SU-DHL-6 (cell line): Measurements from ENCODE around the gene PRODH2.

Experiments
- EZH2phosphoT487 ChIP-seq: fragments of 200-600 bp; sonication (generic), shearing (Covaris generic); conservative IDR thresholded peaks from 2 replicates; pipeline ENCODE4 v1.6.1; 2018; ENCODE audit warnings: mild to moderate bottlenecking, antibody characterized with exemption, low read length, moderate library complexity, mixed read lengths
- TF ChIP-seq, protein P1 (sequence below): fragments of 200-600 bp; sonication (generic); IDR thresholded peaks from one replicate; pipeline ENCODE4 v1.5.1; 2017; ENCODE audit warnings: antibody characterized with exemption, mild to moderate bottlenecking, low read length, moderate library complexity; ENCODE audit not compliant: insufficient read depth, poor library complexity, severe bottlenecking

DNA sequence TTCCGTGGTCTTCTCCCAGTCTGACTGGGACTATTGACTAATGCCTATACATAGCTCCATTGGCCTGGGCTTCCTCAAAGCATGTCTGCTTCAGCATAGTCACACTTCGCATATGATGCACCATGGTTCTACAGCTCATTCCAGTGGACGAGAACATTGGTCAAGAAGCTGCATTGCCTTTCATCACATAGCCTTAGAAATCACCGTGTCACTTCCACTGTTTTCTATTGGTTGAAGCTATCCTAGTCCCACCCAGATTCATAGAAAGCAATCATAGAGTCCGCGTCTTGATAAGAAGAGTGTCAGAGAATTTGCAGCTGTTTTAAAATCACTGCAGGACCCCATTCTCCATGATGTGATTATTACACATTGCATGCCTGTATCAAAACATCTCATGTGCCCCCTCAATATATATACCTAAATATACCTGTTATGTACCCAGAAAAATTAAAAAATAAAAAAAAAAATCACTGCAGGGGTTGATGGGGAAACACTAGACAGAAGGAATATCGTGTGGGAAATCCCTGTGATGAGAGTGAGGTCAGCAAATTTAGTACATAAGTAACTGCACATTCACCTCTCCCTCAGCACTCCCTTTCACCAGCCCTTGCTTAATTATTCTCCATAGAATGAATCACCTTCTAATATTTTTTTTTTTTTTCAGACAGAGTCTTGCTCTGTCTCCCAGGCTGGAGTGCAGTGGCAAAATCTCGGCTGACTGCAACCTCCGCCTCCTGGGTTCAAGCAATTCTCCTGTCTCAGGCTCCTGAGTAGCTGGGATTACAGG lies 39.4 kb downstream of the PRODH2 start:
- TF ChIP-seq, protein P1, sequence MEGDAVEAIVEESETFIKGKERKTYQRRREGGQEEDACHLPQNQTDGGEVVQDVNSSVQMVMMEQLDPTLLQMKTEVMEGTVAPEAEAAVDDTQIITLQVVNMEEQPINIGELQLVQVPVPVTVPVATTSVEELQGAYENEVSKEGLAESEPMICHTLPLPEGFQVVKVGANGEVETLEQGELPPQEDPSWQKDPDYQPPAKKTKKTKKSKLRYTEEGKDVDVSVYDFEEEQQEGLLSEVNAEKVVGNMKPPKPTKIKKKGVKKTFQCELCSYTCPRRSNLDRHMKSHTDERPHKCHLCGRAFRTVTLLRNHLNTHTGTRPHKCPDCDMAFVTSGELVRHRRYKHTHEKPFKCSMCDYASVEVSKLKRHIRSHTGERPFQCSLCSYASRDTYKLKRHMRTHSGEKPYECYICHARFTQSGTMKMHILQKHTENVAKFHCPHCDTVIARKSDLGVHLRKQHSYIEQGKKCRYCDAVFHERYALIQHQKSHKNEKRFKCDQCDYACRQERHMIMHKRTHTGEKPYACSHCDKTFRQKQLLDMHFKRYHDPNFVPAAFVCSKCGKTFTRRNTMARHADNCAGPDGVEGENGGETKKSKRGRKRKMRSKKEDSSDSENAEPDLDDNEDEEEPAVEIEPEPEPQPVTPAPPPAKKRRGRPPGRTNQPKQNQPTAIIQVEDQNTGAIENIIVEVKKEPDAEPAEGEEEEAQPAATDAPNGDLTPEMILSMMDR: no peak
- TF ChIP-seq EZH2phosphoT487: no peak
